Activated CD4-positive, alpha-beta T cell treated with anti-CD3 and anti-CD28 coated beads, Interleukin-2, amount 50 U/mL, for 4 hours (primary cell): ENCODE data around the gene EIF4E3.
A peak's percentile ranks its signal among the peaks of the same experiment; 100 is the strongest.

Experiments used
- DNase-seq, 2 experiments: peaks; one replicate each; pipeline ENCODE4 v3.0.0-alpha.2; 2020

EIF4E3 gene

DNA sequence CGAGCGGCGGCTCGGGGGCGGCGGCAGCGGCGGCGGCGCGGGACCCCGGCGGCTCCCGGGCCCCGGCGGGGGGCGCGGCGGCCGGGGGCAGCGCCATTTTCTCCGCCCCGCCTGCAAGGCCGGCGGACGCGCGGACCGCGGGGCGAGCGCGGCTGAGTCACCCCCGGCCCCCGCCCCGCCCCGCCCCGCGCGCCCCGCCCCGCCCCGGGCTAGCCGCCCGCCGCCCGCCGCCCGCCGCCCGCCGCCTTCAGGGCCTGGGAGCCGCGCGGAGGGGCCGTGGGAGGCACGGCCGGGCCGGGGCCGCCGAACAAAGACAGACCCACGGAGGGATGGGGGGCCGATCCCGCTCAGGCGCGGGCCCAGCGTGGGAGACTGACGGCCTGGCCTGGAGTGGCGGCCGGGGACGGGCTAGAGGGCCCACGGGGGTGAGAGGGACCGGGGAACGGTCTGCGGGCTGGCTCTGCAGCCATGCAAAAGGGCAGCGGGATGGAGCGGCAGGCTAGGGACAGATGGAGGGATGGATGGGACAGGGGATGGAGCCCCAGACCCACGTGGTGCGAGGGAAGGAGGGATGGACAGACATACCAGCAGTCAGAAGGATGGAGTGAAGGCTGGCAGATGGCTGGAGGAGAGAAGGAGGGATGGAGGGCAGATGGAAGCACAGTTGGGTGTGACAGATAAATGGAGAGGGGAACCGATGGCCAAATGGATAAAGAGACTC, at the start of gene EIF4E3:
EIF4E3 (minus strand) TSS at position 132 of the 721 bp plus-strand sequence; CDS start at position 97, 35 bp downstream.
- DNase-seq = peak in 1 of 2 experiments; percentile 11

DNA sequence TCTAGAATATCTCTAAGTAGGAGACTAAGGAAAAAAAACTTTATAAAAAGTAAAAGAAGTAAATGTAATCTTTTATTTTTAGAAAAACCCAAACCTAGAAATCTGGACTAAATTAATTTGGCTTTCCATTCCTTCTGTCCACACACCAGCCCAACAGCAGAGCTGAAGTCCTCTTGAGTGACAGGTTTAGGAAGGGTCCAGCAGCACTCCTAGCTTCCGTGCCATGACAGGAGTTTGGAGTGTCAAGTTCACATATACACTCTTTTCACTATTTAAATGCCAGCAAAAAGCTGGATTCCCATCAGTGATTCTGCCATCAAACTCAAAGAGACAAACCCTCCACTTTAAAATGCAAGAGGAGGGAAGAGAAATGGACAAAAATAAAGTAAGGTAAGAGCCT, 46.7 kb upstream of the EIF4E3 start:
- no peak for DNase-seq

DNA sequence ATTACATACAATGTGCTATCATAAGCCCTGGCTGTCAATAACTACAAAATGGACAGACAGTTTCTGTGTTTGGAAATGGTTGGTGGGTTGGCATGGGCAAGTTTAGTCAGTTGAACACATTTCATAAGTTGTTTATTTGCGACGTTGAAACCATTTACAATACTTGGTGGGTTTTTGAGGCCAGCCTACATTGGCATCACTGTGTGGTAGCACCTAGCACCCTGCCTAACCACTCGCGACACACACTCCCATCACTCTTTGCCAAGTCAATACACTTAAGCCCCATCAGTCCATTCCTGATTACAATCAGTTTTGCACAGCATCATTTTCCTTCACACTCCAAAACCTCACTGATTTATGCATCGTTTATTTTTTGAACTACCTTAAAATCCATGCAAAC, 45.9 kb upstream of the EIF4E3 start:
- no peak for DNase-seq

DNA sequence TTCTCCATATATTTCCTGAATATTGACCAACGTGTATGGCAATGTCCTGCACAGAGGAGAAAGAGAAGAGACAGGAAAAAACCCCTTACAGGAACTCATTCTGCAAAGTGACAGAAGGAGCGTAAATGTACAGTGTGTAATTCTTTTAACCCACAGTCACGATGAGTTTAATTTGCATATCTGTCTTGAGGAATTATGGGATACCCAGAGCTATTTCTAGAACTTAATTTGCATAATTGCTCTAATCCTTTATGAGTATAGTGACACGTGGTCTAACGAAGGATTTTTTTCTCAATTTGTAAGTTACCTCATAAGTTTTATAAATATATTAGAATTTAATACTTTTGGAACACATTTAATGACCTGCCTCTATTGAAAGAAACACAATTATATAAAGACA, 38.2 kb upstream of the EIF4E3 start:
- no peak for DNase-seq

DNA sequence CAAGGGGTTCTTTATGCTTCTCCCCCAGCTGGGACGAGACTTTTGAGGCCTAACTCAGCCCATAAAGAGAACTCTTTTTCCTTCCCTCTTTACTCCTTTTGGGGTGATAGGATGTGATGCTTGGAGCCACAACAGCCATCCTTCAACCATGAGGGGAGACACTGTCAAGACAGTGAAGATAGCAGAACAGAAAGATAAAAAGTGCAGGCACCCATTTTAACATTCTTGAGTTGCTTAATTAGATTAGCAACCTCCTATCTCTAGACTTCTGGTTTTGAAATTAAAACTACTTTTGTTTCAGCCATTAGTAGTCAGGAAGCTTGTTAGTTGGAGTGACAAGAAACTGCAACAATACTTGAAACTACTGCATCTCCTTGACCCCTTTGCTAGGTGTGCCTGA, 34.9 kb upstream of the EIF4E3 start:
- DNase-seq = no peak

DNA sequence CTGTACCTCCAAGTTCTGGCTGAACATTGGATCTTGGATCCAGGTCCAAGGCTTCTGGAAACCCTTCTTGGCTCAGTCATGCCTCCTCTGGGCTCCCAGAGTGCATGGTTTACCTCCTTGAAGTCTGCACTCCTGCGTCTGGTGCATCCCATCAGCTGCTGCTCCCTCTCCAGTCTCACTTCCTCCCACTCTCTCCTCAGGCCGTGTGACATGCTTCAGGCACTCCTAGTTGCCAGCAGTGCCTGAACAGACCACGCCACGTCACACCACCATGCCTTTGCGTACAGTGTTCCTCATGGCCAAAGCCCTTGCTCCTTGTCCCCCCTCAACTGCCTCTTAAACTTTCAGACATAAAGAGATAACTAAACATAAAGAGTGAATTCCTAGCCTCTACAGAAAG, 34.2 kb upstream of the EIF4E3 start:
- DNase-seq = no peak

DNA sequence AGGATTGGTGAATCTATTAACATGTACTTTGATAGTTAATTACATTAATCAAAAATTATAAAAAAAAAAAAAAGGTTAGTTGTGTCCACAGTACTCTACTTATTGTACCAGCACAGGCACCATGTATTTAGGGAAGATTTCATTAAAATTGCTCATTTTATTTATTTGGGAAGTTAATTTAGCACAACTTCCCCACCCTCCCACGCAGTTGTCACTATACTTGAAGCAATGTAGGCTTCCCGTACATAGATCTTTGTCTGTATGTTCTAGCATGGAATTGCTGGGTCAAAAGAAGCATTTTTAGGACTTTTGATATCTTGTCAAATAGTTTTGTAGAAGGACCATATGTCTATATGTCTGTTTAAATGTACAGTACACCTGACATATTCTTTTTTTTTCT, 32.9 kb upstream of the EIF4E3 start:
- DNase-seq = no peak

DNA sequence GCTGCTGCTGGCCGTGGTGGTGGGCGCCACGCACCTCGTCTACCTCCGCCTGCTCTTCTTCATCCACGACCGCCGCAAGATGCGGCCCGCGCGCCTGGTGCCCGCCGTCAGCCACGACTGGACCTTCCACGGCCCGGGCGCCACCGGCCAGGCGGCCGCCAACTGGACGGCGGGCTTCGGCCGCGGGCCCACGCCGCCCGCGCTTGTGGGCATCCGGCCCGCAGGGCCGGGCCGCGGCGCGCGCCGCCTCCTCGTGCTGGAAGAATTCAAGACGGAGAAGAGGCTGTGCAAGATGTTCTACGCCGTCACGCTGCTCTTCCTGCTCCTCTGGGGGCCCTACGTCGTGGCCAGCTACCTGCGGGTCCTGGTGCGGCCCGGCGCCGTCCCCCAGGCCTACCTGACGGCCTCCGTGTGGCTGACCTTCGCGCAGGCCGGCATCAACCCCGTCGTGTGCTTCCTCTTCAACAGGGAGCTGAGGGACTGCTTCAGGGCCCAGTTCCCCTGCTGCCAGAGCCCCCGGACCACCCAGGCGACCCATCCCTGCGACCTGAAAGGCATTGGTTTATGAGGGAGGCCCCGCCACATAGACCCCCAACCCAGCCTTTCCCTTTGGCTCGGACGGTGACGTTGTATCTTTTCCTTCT, 29.5 kb upstream of the EIF4E3 start:
- no peak for DNase-seq

DNA sequence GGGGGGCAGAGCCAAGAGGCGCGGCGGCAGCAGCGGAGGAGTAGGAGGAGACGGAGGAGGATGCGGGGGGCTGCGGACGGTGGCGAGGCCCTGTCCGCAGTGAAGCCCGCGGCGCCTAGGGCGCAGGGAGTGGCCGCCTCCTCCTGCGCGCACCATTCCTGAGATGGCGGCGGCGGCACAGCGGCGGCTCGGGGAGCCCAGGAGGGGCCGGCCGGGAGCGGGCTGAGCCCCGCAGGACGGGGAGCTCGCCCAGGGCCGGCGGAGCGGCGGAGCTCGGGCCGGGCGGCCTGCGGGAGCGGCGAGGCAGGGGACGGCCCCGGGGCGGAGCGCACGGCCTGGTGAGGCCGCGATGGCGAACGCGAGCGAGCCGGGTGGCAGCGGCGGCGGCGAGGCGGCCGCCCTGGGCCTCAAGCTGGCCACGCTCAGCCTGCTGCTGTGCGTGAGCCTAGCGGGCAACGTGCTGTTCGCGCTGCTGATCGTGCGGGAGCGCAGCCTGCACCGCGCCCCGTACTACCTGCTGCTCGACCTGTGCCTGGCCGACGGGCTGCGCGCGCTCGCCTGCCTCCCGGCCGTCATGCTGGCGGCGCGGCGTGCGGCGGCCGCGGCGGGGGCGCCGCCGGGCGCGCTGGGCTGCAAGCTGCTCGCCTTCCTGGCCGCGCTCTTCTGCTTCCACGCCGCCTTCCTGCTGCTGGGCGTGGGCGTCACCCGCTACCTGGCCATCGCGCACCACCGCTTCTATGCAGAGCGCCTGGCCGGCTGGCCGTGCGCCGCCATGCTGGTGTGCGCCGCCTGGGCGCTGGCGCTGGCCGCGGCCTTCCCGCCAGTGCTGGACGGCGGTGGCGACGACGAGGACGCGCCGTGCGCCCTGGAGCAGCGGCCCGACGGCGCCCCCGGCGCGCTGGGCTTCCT, 28.8 kb upstream of the EIF4E3 start, which contains the start of gene GPR27:
GPR27 (plus strand) TSS at position 155 of the 909 bp plus-strand sequence; CDS start at position 350, 195 bp downstream.
- no peak for DNase-seq

DNA sequence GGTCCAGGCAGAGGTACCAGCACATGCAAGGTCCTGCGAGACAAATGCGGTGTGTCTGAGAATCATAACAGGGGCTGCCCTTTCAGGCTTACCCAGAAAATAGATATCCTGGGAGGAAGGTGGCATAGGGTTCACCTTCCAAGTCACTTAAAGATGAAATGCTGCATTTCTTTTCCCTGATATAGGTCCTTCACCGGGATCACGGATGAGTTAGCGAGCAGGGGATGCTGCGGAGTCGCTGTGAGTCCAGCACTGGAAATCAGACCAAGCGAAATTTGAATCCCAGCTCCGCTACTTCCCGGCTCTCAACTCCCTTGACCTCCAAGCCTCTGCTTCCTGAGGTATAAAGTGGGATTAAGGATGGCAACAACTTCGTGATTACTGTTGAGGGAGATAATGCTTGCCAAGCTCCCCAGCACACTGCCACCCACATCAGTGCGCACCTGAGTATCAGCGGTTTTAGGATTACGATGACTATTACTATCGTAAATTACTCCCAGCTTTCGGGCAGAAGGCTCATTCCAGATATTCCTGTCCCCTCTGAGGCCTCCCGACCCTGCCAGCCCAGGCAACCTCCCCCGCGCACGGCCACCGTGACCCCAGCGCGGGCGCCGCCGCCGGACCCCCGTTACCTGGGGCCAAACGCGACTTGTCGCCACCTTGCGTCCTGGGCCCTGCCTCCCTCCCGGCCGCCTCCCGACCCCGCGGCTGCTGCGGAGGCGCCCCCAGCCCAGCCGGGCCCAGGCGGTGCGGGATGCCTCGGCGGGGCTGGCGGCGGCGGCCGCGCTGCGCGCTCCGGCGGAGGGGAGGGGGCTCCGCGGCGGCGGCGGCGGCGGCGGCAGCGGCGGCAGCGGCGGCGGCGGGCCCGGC, 27.9 kb upstream of the EIF4E3 start:
- DNase-seq = no peak

DNA sequence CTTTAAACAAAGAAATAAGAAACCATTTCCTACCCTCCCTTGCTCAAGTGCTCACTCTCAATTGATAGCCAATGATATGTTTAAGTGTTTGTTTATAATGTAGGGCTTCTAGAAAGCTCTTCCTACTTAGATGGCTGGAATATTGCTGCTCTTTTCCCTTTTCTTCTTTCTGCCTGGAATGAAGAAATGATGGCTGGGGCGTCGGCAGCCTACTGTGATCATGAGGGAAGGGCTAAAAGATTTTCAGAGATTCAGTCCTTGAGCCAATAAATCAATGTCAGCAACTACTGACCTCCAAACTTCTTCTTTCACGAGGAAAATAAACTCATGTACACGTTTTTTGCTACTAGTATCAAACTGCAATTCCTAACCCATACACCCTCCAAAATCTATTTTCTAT, 26.4 kb upstream of the EIF4E3 start:
- DNase-seq = no peak

DNA sequence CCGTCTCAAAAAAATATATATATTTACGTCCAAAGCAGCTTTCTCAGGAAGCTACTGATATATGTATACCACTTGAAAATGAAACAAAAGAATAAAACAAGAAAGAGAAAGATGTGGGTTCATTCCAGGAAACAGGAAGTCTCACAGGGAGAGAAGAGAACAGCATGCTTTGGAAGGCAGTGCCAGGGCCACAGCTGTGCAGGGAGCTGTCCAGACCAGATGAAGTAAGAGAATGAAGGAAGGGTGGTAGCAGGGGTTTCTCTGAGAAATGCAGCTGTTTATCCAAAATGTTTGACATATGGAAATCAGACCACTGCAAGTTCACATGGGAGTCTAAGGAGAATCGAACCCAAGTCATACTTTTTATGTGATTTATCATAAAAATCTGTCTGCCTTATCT, 19.5 kb upstream of the EIF4E3 start:
- DNase-seq = no peak

DNA sequence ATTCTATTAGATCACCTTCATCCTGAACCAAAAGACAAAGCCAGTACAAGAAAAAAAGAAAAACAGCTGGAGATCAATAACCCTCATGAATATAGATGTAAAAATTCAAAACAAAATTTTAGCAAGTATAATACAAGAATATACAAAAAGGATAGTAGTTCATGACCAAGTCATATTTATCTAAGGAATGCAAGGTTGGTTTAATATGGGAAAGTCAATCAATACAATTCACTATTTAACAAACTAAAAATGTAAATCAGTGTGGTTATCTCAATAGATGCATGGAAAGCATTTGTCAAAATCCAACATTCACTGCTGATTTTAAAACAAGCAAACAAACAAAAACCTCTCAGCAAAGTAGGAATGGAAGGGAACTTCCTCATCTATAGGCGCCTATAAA, 17.4 kb upstream of the EIF4E3 start:
- DNase-seq = no peak

DNA sequence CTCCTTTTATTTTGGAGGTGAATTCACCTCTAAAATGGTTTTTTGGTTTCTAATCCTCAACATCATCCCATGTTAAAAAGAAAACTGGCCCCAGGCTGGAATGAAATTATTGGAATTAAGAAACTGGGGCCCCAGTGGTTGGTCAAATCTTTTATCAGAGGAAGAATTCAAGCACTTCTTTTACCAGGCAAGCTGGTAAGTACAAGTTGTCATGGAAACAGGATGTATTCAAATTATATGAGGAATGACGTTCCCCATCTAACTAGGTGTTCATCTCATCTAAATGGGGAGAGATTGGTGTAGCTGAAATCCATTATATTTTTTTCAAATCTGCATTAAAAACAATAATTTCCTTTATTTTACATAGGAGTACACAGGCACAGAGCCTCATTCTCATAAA, 9.7 kb upstream of the EIF4E3 start:
- no peak for DNase-seq

DNA sequence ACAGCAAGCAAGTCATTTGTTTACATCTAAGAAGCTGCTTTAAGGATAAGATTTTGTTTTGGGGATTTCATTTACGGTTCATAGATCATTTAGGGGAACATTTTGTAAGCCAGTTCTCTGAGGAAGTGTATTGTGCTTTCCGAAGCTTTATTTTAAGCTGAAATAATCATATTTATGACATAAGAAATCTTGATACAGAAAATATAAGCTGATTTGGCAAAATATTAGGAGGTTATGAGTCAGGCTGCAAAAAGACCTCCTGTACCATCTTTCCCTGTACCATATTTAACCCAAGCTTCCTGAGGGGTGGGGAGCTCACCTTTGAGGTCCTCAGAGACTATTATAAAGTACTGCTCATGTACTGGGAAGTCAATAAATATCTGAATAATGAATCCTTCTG, 8.1 kb upstream of the EIF4E3 start:
- DNase-seq = no peak

DNA sequence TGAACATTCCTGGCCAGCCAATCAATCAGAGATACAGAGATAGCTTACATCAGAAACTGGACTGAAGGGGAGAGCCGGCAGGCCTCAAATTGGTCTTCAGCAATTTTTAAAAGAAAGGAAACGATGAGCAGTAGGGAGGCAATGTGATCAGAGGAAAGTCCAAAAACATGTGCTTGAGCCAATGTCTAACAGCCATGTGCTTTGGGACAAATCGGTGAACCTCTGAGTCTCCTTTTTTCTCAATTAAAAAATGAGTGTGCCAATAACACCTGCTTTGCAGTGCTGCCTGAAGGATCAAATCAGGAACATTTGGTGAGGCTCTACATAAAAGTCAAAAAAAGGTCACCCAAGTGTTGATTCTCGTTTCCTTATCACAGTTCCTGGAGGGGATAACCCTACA, 7.4 kb upstream of the EIF4E3 start:
- no peak for DNase-seq

DNA sequence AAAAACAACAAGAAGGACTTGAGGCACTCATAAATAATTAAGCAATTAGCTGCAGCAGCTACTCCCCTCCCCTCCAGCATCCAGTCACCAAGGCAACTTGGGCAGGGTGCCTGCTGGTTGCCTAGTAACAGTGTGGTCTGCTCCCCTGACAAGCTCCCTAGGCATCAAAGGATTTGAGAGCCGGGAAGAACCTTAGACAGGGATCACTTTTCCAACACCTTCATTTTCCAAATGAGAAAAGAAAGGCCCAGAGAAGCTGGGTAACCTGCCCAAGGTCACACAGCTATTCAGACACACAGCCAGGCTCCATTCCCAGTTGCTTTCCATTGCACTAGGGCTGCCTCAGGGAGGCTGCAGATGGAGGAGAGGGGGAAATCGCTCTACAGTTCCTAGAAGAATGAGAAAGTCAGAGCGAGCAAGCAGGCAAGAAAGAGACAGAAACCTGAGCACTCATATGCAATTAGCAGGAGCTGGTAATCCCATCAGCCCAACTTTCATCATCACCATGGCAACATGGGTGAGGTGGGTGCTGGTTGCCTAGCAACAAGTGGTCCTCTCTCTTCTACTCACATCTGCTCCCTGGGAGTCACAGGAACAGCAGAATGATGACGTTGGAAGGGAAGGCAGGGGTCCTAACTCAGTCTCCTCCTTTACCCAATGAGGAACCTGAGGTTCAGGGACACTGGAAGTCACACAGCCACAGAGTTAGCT, 3.6 kb upstream of the EIF4E3 start:
- no peak for DNase-seq

DNA sequence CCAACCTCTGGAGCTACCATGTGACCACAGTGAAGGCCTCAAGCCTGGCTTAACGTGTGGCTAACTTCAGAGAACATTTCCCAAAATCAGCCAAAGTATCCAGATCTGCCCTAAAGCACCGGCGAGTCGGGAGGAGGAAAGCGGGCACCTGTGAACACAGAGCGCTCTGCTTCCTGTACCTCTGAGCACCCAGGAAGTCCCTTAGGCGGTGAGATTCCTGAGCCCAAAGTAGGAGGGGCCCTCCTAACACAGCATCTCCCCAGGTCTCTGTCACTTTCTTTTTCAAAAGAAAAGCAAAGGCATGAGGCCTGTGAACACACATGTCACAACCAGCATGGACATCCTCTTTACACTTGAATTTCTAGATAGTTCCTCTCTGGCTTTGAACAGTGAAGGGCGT, 944 bp upstream of the EIF4E3 start:
- peak; percentile 37 to 39 for DNase-seq

DNA sequence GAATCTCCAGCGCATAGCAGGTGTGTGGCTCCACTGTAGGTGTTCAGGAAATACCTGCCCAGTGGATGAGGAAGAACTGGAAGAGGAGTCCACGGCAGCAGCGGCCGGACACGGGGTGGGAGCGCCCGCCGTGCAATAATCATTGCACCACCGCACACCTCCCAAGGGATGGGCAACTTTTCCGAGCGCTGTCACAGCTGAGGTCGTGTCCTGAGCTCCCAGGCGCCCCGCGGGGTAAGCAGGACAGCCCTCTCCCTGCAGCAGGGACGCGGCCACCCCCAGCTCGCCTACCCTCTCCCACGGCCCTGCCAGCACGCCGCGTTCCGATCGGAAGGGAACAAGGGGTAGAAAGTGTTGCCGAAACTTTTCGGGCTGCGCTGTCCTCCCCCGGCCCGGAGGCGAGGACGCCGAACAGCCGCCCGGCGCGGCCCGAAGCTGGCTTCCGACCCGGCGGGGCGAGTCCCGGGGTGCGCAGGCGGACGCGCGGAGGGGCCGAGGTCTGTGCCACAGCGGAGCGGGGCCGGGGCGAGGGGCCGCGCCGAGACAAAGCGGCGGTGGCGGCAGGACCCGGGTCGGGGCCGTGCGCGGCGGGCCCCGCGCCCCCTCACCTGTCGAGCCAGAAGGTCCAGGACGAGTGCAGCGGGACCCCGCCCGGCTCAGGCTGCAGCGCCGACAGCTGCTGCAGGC, 475 bp downstream of the EIF4E3 start:
- peak in 1 of 2 experiments; percentile 12 for DNase-seq

DNA sequence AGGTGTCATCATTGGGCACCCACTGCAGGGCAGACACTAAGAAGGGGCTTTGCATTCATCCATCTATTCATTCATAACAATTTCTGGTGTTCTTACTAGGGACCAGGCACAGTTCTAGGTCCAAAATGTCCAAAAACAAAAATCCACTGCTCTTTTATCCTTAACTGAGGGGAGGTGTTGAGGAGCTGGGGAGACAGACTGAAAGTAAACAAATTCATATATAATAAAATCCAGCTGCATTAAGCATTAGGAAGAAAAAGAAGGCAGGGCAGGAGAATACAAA, 1.1 kb downstream of the EIF4E3 start:
- DNase-seq = no peak

DNA sequence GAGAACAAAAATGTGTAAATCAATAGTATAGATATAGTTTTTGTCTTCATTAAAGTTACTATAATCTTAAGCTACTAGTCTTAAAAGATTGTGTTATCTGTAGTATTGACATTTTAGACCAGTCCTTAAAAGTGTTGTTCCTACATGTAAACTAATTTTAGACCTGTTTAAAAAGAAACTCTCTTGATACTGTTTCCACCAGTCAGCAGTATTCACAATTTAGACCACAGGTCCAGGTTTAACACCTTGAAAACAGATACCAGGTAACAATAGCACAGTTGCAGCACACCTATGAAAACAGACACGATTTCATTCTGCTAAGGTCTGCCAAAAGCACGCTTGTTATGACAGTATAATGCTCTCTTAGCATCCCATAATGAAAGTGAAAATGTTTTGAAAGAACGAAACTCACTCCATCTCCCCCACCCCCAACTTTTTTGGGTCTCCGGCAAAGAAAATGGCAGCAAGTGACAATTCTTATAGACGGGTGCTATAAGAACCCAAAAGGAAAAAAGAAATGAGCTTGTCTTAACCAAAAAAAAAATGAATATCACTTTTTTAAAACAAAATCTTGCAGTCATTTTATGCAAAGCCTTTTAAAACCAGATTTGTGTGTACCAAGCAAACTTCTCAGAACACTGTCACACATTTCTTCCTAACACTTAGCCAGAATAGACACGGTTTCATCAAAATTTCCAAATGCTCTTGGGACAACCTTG, 1.6 kb downstream of the EIF4E3 start:
- peak; percentile 44 to 45 for DNase-seq
